Occipital lobe (tissue), 2 donors: ENCODE data around the gene TMOD2. TPM values are rescaled to one million over a fixed set of nuclear protein-coding genes. Genes with fewer than 3 reads are reported as not detected.
"Not testable (repeated sequence)": the region's sequence is repeated elsewhere in the genome, so short reads cannot be mapped to it uniquely, and the experiment has no call there.

Experiments
- DNase-seq: peaks from one replicate; lab custom pipeline; 2025; lab: John Stamatoyannopoulos, UW
- total RNA-seq: library from RNA; depleted of rRNA; stranded (reverse); fragments of >200 nt; gene quantifications from one replicate; pipeline ENCODE4 v1.2.3, GENCODE V29; 2014

Gene TMOD2
- total RNA-seq, 1 donor from 2014 or later = 241 TPM

DNA sequence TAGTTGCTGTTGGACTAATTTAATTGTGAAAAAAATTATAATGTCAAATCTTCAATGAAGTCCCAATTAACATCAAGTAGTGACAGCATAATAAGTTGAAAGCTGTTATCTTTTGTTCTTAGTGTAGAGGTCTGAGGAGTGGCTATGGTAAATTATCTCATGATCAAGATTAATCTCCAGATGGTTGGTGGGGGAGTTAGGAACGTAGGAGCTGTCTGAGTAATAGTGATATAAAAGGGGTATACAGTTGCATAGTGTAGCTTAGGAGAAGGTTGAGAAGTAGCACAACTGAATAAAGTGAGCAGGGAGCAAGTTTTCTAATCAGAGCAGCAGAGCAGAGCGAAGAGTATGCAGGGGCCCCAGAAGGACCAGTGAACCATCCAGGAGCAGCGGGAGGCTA, 19.5 kb downstream of the TMOD2 start:
- DNase-seq = no peak

GRCh38 chr15:51771773-51772172, 20.4 kb downstream of the TMOD2 start:
- no peak for DNase-seq

DNA sequence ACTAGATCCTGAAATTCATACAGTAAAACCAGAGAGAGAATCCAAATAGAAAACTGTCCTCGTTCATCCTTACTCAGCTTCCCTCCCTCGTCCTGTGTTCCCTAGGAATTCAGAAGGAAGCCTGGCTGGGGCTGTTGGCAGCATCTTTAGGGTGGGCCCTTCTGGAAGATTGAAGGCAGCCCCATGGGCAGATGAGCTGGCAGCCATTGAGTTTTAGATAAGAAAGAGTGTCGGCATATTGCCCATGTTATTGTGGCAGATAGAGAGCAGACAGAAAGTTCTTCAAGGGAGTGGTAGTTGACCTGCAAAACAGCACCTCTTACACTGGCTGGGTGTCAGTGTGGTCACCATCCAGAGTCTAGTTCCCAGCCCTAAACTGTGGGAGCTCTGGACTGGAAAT, 23.5 kb downstream of the TMOD2 start:
- DNase-seq = no peak

DNA sequence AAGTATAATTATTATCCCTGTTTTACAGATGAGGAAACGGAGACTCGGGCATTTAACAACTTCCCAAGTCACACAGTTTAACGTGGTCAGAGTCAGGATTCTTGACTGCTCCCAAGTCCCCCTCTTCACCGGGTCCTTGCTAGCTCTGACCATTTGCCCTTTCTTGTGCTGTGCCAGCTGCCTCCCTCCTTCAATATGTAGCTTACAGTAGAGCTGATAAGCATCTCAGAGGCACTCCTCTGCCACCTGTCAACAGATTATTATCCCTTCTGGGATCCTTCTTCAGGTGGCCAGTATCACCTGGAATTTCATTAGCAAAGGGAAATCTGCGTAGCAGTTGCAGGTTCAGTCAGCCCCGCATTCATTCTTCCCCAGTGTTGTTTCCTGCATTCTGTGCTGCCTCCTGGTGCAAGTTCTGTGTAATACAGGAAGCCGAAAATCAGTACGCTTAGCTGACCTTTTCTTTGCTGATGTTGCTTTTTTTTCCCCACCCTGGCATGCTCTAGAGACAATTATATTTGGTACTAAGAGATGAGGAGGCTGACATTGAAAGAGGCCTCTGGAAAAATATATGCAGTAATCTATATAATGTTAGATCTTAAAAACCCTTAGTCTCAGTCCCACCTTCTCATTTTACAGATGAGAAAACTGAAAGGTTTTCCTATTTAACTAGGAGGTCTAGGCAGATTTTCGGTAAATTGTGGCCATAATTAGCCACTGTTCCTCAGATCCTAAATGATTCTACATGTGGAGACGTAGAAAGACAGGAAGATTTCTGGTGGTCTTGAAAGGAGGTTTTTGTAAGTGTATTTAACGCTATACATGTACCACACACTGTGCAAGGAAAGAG, 24.8 kb downstream of the TMOD2 start:
- peak; percentile 23 for DNase-seq

- peak; percentile 45 for DNase-seq
Observed at GRCh38 chr15:51776952-51777569, 25.7 kb downstream of the TMOD2 start.

- DNase-seq = no peak
Observed at GRCh38 chr15:51780636-51781035, 29.2 kb downstream of the TMOD2 start.

DNA sequence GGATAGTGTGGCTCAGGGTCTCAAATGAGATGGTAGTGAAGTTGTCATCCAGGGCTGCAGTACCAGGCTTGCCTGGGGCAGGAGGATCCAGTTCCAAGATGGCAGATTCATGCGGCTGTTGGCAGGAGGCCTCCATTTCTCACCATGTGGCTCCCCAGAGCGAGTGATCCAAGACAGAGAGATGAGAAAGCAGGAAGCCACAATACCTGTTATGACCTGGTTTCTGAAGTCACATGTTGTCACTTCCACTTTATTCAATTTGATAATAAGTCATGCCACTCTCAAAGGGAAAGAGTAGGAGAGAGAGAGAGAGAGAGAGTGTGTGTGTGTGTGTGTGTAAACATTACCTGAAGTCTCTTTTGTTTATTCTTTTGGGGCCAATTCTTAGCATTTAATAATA, 30.1 kb downstream of the TMOD2 start:
- DNase-seq = no peak

GRCh38 chr15:51782357-51782896, 31.0 kb downstream of the TMOD2 start:
- no peak for DNase-seq

GRCh38 chr15:51783967-51784366, 32.6 kb downstream of the TMOD2 start:
- no peak for DNase-seq

GRCh38 chr15:51787130-51787529, 35.7 kb downstream of the TMOD2 start:
- not testable (repeated sequence) for DNase-seq

DNA sequence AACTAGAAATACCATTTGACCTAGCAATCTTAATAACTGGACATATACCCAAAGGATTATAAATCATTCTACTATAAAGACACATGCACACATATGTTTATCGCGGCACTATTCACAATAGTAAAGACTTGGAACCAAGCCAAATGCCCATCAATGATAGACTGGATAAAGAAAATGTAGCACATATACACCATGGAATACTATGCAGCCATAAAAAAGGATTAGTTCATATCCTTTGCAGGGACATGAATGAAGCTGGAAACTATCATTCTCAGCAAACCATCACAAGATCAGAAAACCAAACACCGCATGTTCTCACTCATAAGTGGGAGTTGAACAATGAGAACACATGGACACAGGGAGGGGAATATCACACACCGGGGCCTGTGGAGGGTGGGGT, 41.1 kb downstream of the TMOD2 start:
- not testable (repeated sequence) for DNase-seq

DNA sequence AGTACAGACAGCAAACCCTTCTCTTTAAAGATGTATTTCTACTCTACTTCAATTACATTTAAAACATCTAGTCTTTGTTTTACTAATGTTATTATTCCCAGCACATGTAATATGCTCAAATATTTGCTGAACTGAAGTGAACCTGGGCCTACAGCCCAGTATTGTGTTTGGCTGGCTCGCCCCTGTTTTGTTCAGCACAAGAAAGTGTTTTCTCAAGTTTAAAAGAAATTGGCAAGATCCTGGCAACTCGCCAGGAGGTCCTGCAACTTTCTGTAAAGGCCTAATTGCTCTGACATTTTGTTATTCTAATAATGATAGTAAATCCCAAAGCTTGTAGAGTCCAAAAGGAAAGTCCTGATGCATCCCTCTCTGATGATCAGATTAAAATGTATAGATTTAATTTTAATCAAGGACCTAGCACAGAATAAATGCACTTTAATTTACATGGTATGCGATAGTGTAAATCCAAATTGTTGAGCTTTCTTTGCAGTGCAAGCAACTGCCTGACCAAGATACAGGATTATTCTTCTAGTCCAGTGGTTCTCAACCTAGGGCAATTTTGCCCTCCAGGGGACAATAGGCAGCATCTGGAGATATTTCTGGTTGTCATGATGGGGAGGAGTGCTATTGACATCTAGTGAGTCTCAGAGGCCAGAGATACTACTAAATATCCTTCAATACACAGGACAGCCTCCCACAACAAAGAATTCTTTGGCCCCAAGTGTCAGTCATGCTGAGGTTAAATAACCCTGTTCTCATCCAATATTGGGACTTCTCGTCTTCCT, 42.3 kb downstream of the TMOD2 start:
- no peak for DNase-seq

DNA sequence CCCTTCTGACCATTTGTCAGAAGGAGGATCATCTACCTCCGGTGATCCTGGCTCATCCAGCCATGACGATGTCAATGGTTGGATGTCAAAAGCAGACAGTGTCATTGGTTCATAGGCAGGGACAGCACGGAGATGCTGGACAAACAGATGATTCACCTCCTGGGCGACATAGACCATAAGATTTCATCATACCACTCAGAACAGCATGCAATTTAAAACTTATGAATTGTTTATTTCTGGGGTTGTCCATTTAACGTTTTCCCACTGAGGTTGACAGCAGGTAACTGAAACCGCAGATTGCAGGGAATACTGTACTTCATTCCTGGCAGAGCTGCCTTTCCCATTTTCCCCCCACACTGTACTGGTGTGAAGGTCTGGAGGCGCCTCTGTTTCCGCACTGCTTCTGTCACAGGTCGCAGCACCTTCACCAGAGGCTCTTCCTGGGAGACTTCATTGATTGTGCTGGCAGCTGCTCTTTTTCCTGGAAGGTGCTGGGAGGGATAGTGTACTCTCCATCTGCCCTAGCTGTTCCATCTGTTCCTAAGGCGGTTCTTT, 45.5 kb downstream of the TMOD2 start:
- no peak for DNase-seq

DNA sequence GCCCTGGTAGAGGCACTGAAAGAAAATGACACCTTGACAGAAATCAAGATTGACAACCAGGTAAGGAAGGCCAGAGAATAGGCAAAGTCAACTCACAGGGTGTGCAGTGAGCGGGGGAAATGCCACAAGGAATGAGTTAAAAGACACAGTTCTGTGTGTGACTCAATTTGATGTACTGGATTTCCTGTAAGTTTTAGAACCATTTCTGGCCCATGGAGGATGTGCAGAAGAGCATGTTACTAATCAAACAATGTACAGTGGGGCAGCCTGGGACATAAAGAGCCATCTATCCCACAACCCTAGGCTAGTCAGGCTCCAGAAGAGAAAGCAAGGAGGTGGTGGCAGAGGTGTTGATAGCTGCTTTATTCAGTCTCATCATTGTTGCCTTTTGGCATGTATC, 46.9 kb downstream of the TMOD2 start:
- no peak for DNase-seq

GRCh38 chr15:51799282-51800252, 48.2 kb downstream of the TMOD2 start:
- DNase-seq = no peak

DNA sequence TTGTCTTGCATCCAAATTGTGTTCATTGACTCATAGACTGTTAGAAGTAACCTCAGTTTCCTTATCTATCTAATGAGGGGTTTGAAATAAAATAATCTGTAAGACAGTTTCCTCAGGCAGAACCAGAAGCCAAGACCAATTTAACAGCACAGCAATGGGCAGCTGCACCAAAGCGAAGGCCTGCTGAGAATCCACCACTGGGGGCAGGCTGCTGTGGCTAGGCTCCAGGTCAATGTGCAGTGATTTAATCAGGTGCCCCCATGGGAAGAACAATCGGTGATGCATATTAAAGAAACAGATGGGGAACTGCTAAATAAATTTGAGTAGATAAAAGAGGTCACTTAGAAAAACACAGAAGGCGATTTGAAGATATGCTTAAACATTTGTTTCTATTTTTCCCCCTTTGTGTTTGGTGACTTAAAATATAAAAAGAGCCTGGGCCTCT, 50.0 kb downstream of the TMOD2 start:
- DNase-seq = no peak

GRCh38 chr15:51802593-51802992, 51.2 kb downstream of the TMOD2 start:
- no peak for DNase-seq

- no peak for DNase-seq
Observed at GRCh38 chr15:51803965-51804364, 52.6 kb downstream of the TMOD2 start.

DNA sequence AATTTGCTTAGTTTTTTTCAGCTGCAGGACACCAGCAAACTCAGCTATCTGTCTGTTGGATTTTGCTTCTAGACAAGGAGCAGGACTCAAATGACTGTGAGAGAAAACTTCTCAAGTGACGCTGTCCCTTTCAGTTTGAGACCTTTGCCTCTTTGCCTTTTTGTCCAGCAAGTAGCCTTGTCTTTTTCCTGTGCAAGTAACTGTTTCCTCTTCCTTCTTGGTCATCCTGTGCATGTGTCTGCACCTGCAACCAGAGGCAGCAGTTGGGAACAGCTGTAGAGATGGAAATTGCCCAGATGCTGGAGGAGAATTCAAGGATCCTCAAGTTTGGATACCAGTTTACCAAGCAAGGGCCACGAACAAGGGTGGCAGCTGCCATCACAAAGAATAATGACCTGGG, 54.7 kb downstream of the TMOD2 start:
- DNase-seq = no peak

DNA sequence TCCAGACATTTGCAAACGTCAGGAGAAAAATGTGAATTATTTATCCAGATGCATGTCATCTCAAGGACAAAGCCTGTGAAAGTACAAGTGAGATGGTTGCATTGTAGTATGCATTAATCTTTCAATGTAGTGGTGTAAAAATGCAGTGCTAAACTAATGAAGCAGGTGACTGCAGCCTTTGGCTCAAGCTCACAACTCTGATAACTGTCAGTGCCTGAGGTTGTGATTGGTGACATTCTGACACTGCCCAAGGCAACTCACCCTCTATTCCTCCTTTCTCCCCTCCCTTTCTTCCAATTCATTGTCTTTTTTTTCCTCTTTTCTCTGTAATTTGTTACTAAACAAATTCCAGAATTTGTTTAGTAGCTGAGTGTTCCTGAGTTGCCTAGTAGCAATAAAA, 58.1 kb downstream of the TMOD2 start:
- no peak for DNase-seq
